ENCODE measurements around the gene RBKS.
"Not testable (repeated sequence)": the region's sequence is repeated elsewhere in the genome, so short reads cannot be mapped to it uniquely, and the experiment has no call there.

RBKS gene

GRCh38 chr2:27904405-27904665 is 14.1 kb upstream of the RBKS start:
- DNase-seq: no peak

GRCh38 chr2:27903649-27904404 is 13.6 kb upstream of the RBKS start:
- DNase-seq: no peak

- no peak for DNase-seq
Observed at GRCh38 chr2:27903018-27903417, 12.8 kb upstream of the RBKS start.

GRCh38 chr2:27902098-27902497 is 11.9 kb upstream of the RBKS start:
- DNase-seq: no peak

- DNase-seq: no peak
Observed at GRCh38 chr2:27901234-27901633, 11.0 kb upstream of the RBKS start.

GRCh38 chr2:27897717-27898116 is 7.5 kb upstream of the RBKS start:
- no peak for DNase-seq

- no peak for DNase-seq
Observed at GRCh38 chr2:27893006-27893405, 2.8 kb upstream of the RBKS start.

GRCh38 chr2:27891673-27892105 is 1.5 kb upstream of the RBKS start:
- DNase-seq: no peak

- peak; percentile 87 for DNase-seq
Observed at GRCh38 chr2:27890924-27891672, 911 bp upstream of the RBKS start.

GRCh38 chr2:27889774-27890145 is 427 bp downstream of the RBKS start:
- no peak for DNase-seq

GRCh38 chr2:27888790-27889189 is 1.4 kb downstream of the RBKS start:
- DNase-seq: no peak

- no peak for DNase-seq
Observed at GRCh38 chr2:27887830-27888229, 2.4 kb downstream of the RBKS start.

GRCh38 chr2:27887111-27887510 is 3.1 kb downstream of the RBKS start:
- no peak for DNase-seq

GRCh38 chr2:27886322-27886721 is 3.9 kb downstream of the RBKS start:
- no peak for DNase-seq

GRCh38 chr2:27885661-27886060 is 4.5 kb downstream of the RBKS start:
- no peak for DNase-seq

GRCh38 chr2:27885234-27885633 is 5.0 kb downstream of the RBKS start:
- DNase-seq: no peak

GRCh38 chr2:27884601-27885000 is 5.6 kb downstream of the RBKS start:
- no peak for DNase-seq

GRCh38 chr2:27882584-27882922 is 7.6 kb downstream of the RBKS start:
- not testable (repeated sequence) for DNase-seq

GRCh38 chr2:27881815-27882583 is 8.2 kb downstream of the RBKS start:
- not testable (repeated sequence) for DNase-seq

- no peak for DNase-seq
Observed at GRCh38 chr2:27878825-27879224, 11.4 kb downstream of the RBKS start.

- DNase-seq: no peak
Observed at GRCh38 chr2:27875089-27875881, 14.9 kb downstream of the RBKS start.

GRCh38 chr2:27873091-27873490 is 17.1 kb downstream of the RBKS start:
- DNase-seq: no peak

- no peak for DNase-seq
Observed at GRCh38 chr2:27871802-27872201, 18.4 kb downstream of the RBKS start.
